ENCODE data around the gene TLK1. TPM values are rescaled to one million over a fixed set of nuclear protein-coding genes. Genes with fewer than 3 reads are reported as not detected.

TLK1 gene
- total RNA-seq, 1 donor from 2014 or later: 86.5 TPM

- H3K9me3 Mint-ChIP-seq (ENCODE audit: unreplicated experiment): no peaks in the 10 kb centered on the region
- H3K27me3 Mint-ChIP-seq (ENCODE audit: unreplicated experiment): peaks cover 12% of the 10 kb centered on the region
- no peak for DNase-seq (ENCODE audit: extremely low spot score, unreplicated experiment)
Observed at GRCh38 chr2:171205551-171205950, 44.9 kb upstream of the TLK1 start.

GRCh38 chr2:171201767-171202166 is 41.1 kb upstream of the TLK1 start:
- H3K4me1 Mint-ChIP-seq (ENCODE audit: unreplicated experiment): no peaks in the 10 kb centered on the region
- no peak overlapping the region for H3K4me3 Mint-ChIP-seq (ENCODE audit: unreplicated experiment)
- DNase-seq (ENCODE audit: extremely low spot score, unreplicated experiment): no peak
- TF ChIP-seq CTCF (IDR thresholded peaks at IDR 0.05): no peak
- no peaks in the 10 kb centered on the region for H3K9me3 Mint-ChIP-seq (ENCODE audit: unreplicated experiment)
- no peak overlapping the region for H3K27ac Mint-ChIP-seq (ENCODE audit: unreplicated experiment)
- H3K27me3 Mint-ChIP-seq (ENCODE audit: unreplicated experiment): no peaks in the 10 kb centered on the region
- H3K36me3 Mint-ChIP-seq (ENCODE audit: unreplicated experiment): no peaks in the 10 kb centered on the region

More at GRCh38 chr2:171205551-171205950, 44.9 kb upstream of the TLK1 start:
- no peak overlapping the region for H3K4me3 Mint-ChIP-seq (ENCODE audit: unreplicated experiment)
- no peak for TF ChIP-seq CTCF (IDR thresholded peaks at IDR 0.05)
- H3K36me3 Mint-ChIP-seq (ENCODE audit: unreplicated experiment): no peaks in the 10 kb centered on the region
- no peaks in the 10 kb centered on the region for H3K4me1 Mint-ChIP-seq (ENCODE audit: unreplicated experiment)
- H3K27ac Mint-ChIP-seq (ENCODE audit: unreplicated experiment): no peak overlapping the region

GRCh38 chr2:171201271-171201670 is 40.6 kb upstream of the TLK1 start:
- DNase-seq (ENCODE audit: extremely low spot score, unreplicated experiment): no peak
- Mint-ChIP-seq H3K9me3 (ENCODE audit: unreplicated experiment) (no peaks in the 10 kb centered on the region), H3K27ac (ENCODE audit: unreplicated experiment) (no peak overlapping the region), H3K4me1 (ENCODE audit: unreplicated experiment) (no peaks in the 10 kb centered on the region), H3K4me3 (ENCODE audit: unreplicated experiment) (no peak overlapping the region), H3K27me3 (ENCODE audit: unreplicated experiment) (no peaks in the 10 kb centered on the region), H3K36me3 (ENCODE audit: unreplicated experiment) (no peaks in the 10 kb centered on the region)
- TF ChIP-seq CTCF (IDR thresholded peaks at IDR 0.05): no peak

- no peak for DNase-seq (ENCODE audit: extremely low spot score, unreplicated experiment)
- H3K4me1 Mint-ChIP-seq (ENCODE audit: unreplicated experiment): no peaks in the 10 kb centered on the region
- H3K4me3 Mint-ChIP-seq (ENCODE audit: unreplicated experiment): no peak overlapping the region
- H3K36me3 Mint-ChIP-seq (ENCODE audit: unreplicated experiment): no peaks in the 10 kb centered on the region
- no peak overlapping the region for H3K27ac Mint-ChIP-seq (ENCODE audit: unreplicated experiment)
- no peaks in the 10 kb centered on the region for H3K9me3 Mint-ChIP-seq (ENCODE audit: unreplicated experiment)
- H3K27me3 Mint-ChIP-seq (ENCODE audit: unreplicated experiment): no peaks in the 10 kb centered on the region
- TF ChIP-seq CTCF (IDR thresholded peaks at IDR 0.05): no peak
Observed at GRCh38 chr2:171200469-171200868, 39.8 kb upstream of the TLK1 start.

GRCh38 chr2:171191021-171191420 is 30.3 kb upstream of the TLK1 start:
- Mint-ChIP-seq H3K4me1 (ENCODE audit: unreplicated experiment) (peaks cover 6% of the 10 kb centered on the region), H3K36me3 (ENCODE audit: unreplicated experiment) (no peaks in the 10 kb centered on the region), H3K4me3 (ENCODE audit: unreplicated experiment) (no peak overlapping the region), H3K9me3 (ENCODE audit: unreplicated experiment) (no peaks in the 10 kb centered on the region), H3K27me3 (ENCODE audit: unreplicated experiment) (no peaks in the 10 kb centered on the region), H3K27ac (ENCODE audit: unreplicated experiment) (no peak overlapping the region)
- no peak for TF ChIP-seq CTCF (IDR thresholded peaks at IDR 0.05)
- no peak for DNase-seq (ENCODE audit: extremely low spot score, unreplicated experiment)
